Cardiac fibroblast (primary cell): ENCODE data around the gene TRPV4.

ENCODE experiments used
- DNase-seq, 2 donors: peaks; one replicate each; pipeline versions ENCODE4 v3.0.0 to v3.0.0-alpha.2; 2010; ENCODE audit warnings: low read depth in 2 of 2
- H3K4me3 ChIP-seq, 2 donors: replicated peaks in 1 of 2; 1 replicate in 1 of 2; 2 replicates in 1 of 2; pipeline ENCODE4 v1.5.1; 2011; ENCODE audit warnings: low read depth in 2 of 2, low read length in 2 of 2, mild to moderate bottlenecking in 2 of 2, moderate library complexity in 1 of 2
- CTCF ChIP-seq: IDR thresholded peaks from one replicate; pipeline ENCODE4 v1.5.1; 2011; ENCODE audit warnings: low read depth, mild to moderate bottlenecking, low read length, inconsistent platforms

TRPV4 gene

GRCh38 chr12:109741286-109741969 lies 91.8 kb downstream of the TRPV4 start:
- TF ChIP-seq CTCF = no peak
- H3K4me3 ChIP-seq = no peak overlapping the region
- no peak for DNase-seq

GRCh38 chr12:109740694-109741245 lies 92.4 kb downstream of the TRPV4 start:
- no peak for TF ChIP-seq CTCF
- no peak for DNase-seq
- no peak overlapping the region for H3K4me3 ChIP-seq

GRCh38 chr12:109739747-109740693 lies 93.2 kb downstream of the TRPV4 start:
- H3K4me3 ChIP-seq = no peak overlapping the region
- TF ChIP-seq CTCF = peak; percentile 16
- no peak for DNase-seq

- H3K4me3 ChIP-seq = no peak overlapping the region
- TF ChIP-seq CTCF = no peak
- peak in 1 of 2 donors; percentile 49 for DNase-seq
Measured at GRCh38 chr12:109738878-109739665, 94.1 kb downstream of the TRPV4 start.

- DNase-seq = no peak
- no peak for TF ChIP-seq CTCF
- H3K4me3 ChIP-seq = no peak overlapping the region
Measured at GRCh38 chr12:109738209-109738608, 95.0 kb downstream of the TRPV4 start.

GRCh38 chr12:109737631-109738030 lies 95.6 kb downstream of the TRPV4 start:
- TF ChIP-seq CTCF = no peak
- H3K4me3 ChIP-seq = no peak overlapping the region
- no peak for DNase-seq
